Measurements from ENCODE around the gene GSTM3.
A peak's percentile ranks its signal among the peaks of the same experiment; 100 is the strongest.
"Not testable (repeated sequence)": the region's sequence is repeated elsewhere in the genome, so short reads cannot be mapped to it uniquely, and the experiment has no call there.

GSTM3 gene

DNA sequence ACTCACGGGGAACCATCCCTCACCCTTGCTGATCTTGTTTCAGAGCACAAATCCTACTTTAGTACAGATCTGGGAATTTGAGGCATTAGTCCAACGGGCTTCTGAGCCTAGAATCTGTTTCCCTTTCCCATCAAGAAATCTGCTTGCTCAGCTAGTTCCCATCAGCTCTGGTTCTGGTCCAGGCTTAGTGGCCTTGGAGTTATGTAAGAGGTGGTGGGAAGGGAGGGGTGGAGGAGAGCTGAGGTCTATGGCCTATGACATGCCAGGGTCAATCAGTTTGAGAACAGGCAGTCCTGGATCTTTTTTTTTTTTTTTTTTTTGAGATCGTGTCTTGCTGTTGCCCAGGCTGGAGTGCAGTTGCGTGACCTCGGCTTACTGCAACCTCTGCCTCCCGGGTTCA is 49.1 kb downstream of the GSTM3 start:
- no peak for DNase-seq

DNA sequence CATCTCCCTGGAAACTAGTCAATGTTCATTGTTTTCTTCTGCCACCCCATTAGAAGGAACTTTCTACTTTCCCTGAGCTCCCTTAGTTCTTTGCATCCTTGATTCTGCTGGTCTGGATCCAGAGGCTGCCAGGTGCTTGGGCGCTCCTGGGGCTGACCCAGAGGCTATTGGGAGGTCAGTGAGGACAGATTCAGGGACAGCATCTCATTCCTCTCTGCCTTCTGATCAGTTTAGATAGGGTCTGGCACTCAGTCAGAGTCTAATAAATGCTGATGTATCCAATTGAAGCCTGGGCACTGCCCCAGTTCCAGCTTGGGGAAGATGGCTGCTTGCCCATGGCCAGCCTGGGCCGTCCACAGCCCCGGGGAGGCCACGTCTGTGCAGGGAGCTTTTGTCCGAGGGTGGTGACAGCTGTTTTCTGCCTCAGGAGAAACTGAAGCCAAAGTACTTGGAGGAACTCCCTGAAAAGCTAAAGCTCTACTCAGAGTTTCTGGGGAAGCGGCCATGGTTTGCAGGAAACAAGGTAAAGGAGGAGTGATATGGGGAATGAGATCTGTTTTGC is 50.9 kb downstream of the GSTM3 start:
- DNase-seq: no peak

GRCh38 chr1:109687641-109688499 is 53.0 kb downstream of the GSTM3 start, which contains the start of gene GSTM1:
Gene GSTM1 (plus strand): TSS chr1:109687817. CDS start chr1:109687874, 57 bp downstream.
- peak; percentile 73 for DNase-seq

GRCh38 chr1:109687109-109687508 is 53.7 kb downstream of the GSTM3 start:
- DNase-seq: not testable (repeated sequence)

DNA sequence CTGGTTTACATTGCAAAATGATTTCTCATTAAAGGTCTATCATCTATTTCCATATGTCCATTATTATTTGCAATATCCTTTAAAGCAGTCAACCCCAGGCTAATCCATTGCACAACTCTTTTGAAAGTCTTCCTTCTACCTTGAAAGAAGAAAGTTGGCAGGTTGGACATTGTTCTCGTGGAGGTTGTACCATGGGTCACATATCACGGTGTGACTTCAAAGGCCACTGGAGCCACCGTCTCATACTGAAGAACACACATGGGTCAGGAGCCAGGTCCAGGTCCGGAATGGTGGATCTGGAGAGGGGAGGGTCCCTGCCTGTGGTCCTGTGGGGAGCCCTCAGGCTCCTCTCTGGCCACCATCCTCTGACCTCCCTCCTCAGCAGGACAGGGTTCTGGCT is 54.9 kb downstream of the GSTM3 start:
- DNase-seq: not testable (repeated sequence)

DNA sequence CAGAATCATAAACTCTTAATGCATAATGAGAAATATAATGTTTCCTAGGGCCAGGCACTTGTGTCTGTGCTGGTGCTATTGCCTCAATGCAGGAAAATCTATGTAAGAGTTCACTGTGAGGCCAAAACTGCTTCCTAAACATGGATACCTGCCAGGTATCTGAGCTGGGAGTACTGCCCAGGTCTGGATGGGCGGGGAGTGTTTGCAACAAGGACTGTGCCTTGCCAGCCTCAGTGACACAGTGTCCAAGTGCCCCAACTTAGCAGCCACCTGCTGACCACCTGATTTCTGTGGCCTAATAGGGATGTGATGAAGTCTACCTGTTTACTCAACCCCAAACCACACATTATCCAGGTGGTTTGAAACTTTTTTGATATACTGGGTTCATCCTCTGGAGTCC is 55.4 kb downstream of the GSTM3 start:
- not testable (repeated sequence) for DNase-seq

GRCh38 chr1:109684777-109685176 is 56.1 kb downstream of the GSTM3 start:
- not testable (repeated sequence) for DNase-seq
